ENCODE data around the gene SPPL2C. TPM values are rescaled to one million over a fixed set of nuclear protein-coding genes. Genes with fewer than 3 reads are reported as not detected.

Gene SPPL2C
- total and polyA plus RNA-seq, 2 of the 13 experiments (the other 11 are each of a cell fraction or from before 2014, with no cell fraction given): not detected

- TF ChIP-seq ZBTB46 (CRISPR knock-in tag; IDR thresholded peaks at IDR 0.05; ENCODE audit: borderline replicate concordance): no peak
- TF ChIP-seq ZSCAN5A (CRISPR knock-in tag; IDR thresholded peaks at IDR 0.05; ENCODE audit: borderline replicate concordance): no peak
- no peak for TF ChIP-seq ZBTB33 (CRISPR knock-in tag; IDR thresholded peaks at IDR 0.05)
- TF ChIP-seq ZNF496 (CRISPR knock-in tag; IDR thresholded peaks at IDR 0.05; ENCODE audit: insufficient replicate concordance): no peak
- TF ChIP-seq ZNF782 (CRISPR knock-in tag; IDR thresholded peaks at IDR 0.05; ENCODE audit: borderline replicate concordance): no peak
- no peak for TF ChIP-seq ZFYVE20 (CRISPR knock-in tag; IDR thresholded peaks at IDR 0.05; ENCODE audit: borderline replicate concordance, low read depth)
- no peak for TF ChIP-seq MATR3 (CRISPR knock-in tag; IDR thresholded peaks at IDR 0.05)
- TF ChIP-seq SP5 (CRISPR knock-in tag; IDR thresholded peaks at IDR 0.05; ENCODE audit: borderline replicate concordance, low read depth): no peak
- no peak for TF ChIP-seq NONO (IDR thresholded peaks at IDR 0.05)
- no peak for TF ChIP-seq NONO (CRISPR knock-in tag; conservative IDR thresholded peaks at IDR 0.05)
- no peak for TF ChIP-seq CBX5 (CRISPR knock-in tag; IDR thresholded peaks at IDR 0.05; ENCODE audit: borderline replicate concordance)
- no peak for TF ChIP-seq TFAP4 (IDR thresholded peaks at IDR 0.05; ENCODE audit: borderline replicate concordance, low read depth)
- TF ChIP-seq RFXAP (CRISPR knock-in tag; IDR thresholded peaks at IDR 0.05; ENCODE audit: borderline replicate concordance): 0 out of 2 replicates have a peak, but pooled peaks have one; percentile 58
- peak; percentile 37; the same call in 1 of the 2 replicates for TF ChIP-seq THAP11 (CRISPR knock-in tag; IDR thresholded peaks at IDR 0.05)
- no peak for TF ChIP-seq CSRNP1 (CRISPR knock-in tag; IDR thresholded peaks at IDR 0.05)
- peak; percentile 96 for TF ChIP-seq FOXK1 (CRISPR knock-in tag; IDR thresholded peaks at IDR 0.05; ENCODE audit: borderline replicate concordance, low read depth)
- TF ChIP-seq ZNF232 (CRISPR knock-in tag; IDR thresholded peaks at IDR 0.05; ENCODE audit: borderline replicate concordance): peak; percentile 96
- no peak for TF ChIP-seq ATF7 (IDR thresholded peaks at IDR 0.05)
- no peak for TF ChIP-seq ATF7 (CRISPR knock-in tag; IDR thresholded peaks at IDR 0.05)
- TF ChIP-seq MLLT10 (CRISPR knock-in tag; IDR thresholded peaks at IDR 0.05): no peak
- TF ChIP-seq ZNF547 (CRISPR knock-in tag; IDR thresholded peaks at IDR 0.05): no peak
- TF ChIP-seq ZNF30 (CRISPR knock-in tag; IDR thresholded peaks at IDR 0.05): no peak
- no peak for TF ChIP-seq ATF1 (CRISPR knock-in tag; IDR thresholded peaks at IDR 0.05)
These were observed 13.5 kb downstream of the SPPL2C start (continued) for GRCh38 chr17:45857977-45858708.

All from HepG2 (cell line).